Smooth muscle cell of the brain vasculature (primary cell): Measurements from ENCODE around the gene AMT.

Source experiments
- DNase-seq: peaks from one replicate; pipeline ENCODE4 v3.0.0-alpha.2; 2012; ENCODE audit warnings: low read depth, low spot score

The AMT gene

GRCh38 chr3:49389297-49389696 is 33.0 kb downstream of the AMT start:
- DNase-seq: no peak

DNA sequence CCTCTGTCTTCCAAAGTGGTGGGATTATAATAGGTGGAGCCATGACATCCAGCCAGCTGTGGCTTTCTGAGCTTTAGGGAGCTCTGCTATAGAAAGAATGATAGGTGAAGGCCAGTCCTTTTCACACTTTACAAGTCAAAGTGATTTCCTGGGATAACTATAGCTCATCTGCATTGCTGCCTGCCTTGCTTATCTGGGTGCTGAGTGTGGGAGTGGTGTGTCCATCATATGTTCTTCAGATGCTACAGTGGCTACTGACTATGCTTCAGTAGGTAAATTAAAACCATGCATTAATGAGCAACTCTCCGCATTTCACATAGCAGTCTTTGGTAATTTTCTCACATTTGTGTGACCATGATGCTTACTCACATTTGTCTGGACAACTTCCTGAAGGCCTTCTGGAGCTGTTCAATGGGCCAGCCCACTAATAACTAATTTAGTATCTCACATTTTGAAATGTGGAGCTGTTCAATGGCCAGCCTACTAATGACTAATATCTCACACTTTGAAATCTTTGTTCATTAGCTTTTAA is 33.9 kb downstream of the AMT start:
- no peak for DNase-seq

DNA sequence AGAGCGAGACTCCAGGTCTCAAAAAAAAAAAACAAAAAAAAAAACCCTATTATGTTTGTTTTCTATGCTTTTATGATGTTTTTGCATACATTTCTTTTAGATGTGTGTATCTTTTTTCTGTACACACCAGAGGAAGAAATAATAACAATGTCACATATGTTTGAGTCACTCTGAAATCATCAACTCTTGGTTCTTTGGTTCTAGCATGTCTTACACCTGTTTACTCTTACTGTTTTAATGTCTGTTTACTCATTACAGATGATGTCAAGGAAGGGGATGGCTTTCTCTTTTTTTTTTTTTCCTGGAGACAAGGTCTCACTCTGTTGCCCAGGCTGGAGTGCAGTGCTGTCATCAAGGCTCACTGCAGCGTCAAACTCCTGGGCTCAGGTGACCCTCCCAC is 34.6 kb downstream of the AMT start:
- DNase-seq: no peak

DNA sequence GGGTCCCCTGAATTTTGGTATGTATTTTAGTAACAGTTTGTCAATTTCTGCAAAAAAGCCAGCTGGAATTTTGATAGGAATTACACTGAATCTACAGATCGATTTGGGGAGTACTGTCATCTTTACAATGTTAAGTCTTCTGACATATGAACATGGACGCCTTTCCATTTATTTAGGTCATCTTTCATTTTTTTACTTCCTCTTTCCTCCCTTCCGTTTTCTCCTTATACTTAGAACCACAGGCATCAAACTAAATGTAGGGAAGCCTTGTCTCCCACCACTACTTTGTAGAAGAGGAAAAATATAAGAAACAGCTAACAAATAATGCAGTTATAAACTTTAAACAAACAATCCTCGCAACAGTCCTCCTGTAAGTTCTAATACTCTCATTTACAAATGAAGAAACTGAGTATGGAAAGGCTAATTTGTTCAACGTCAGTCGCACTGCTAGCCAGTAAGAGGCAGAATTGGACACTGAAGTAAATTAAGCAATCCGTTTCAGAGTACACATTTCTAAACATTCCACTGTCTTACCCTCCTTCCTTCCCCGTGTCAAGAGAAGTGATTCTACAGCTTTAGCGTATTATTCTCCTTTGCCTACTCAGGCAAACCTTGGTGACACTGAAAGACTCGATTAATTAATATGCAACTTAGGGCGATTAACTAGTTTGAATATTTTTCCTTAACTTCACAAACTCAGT is 36.1 kb downstream of the AMT start:
- DNase-seq: no peak

GRCh38 chr3:49385617-49386016 is 36.7 kb downstream of the AMT start:
- no peak for DNase-seq

DNA sequence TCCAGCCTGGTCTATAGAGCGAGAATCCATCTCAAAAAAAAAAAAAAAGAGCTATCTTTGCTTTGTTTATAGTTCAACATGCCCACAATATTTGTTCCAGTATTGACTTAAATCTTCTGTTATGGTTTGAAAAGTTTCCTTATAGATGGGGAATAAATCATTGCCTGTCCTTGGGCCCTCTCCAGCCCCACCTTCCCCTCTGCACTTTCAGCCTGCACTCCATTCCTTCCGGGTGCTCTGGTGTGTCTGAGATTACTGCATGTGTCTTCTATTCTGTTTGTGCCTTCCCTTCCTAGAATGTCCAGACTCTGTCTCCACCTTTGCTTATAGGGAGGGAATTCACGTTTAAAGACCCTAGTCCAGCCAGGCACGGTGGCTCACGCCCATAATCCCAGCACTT is 38.9 kb downstream of the AMT start:
- DNase-seq: no peak

- no peak for DNase-seq
Observed at GRCh38 chr3:49378249-49378895, 43.9 kb downstream of the AMT start.

GRCh38 chr3:49377483-49377882 is 44.8 kb downstream of the AMT start:
- DNase-seq: no peak

DNA sequence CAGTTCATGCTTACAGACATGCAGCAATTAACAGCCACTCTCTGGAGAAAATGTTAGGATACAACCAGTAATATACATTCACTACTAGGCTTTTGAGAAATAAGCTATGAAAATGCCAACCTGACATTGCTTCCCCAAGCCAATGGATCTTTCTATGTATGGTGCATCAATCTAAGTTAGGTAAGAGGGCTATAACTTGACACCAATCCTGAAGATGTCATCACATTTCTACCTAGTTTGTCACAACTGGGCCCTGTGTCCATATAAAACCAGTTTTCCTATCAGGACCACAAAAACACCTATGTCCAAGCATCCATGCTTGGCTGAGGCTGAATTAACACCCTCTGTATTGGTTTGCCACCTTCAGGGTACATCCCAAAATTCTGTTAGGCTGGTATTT is 50.3 kb downstream of the AMT start:
- DNase-seq: no peak

DNA sequence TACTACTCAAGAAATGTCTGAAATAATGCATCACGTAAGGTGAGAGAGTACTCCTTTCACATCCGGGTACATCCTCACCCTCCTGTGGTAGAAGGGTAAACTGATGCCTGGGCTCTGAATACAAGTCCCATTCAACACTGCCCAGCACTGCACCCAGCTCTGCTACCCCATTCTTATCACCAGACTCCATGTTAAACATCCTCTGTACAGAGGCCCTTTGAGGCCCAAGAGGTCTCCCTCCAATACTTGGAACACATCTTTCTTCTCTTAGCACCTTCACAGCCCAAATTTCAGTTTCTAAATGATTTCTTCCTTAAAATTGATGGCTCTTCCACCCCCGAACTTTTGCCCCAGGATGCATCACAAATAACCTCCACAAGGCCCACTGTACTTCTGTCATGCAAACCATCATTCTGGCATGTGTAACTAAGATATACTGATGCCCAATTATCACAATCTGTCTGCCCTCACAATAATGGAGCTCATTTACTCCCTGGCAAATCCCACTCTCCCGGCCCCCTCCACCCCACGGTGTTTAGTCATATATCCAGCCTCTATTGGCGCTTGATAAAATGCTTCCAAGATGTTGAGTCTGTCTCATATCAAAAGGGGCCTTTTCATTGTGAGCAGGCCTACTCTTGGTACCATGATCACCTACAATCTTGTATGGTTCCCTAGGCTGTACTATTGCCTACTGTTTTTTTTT is 51.5 kb downstream of the AMT start:
- no peak for DNase-seq
